Adrenal gland (tissue), 5 donors: ENCODE data around the gene NPC2.

Experiments
- POLR2A ChIP-seq, 2 donors: fragments of 450-650 bp; IDR thresholded peaks; one replicate each; pipeline ENCODE4 v1.6.1; 2017; ENCODE audit warnings: antibody characterized with exemption in 2 of 2, mild to moderate bottlenecking in 2 of 2, moderate library complexity in 1 of 2
- TF ChIP-seq, protein P1 (sequence below), 6 experiments: fragments of 450-650 bp in 4 of 6; fragments of 200-600 bp in 2 of 6; sonication (generic) in 1 of 6; IDR thresholded peaks; 1 replicate in 5 of 6; 2 replicates in 1 of 6; pipeline versions ENCODE4 v1.5.1 to v1.8.0; 2016 to 2021; ENCODE audit warnings: antibody characterized with exemption in 6 of 6, mild to moderate bottlenecking in 2 of 6, moderate library complexity in 1 of 6
- donor health status: DM: no; HTN: no; CAD: no.

GRCh38 chr14:74459289-74459946 is 33.7 kb downstream of the NPC2 start:
- TF ChIP-seq POLR2A (IDR thresholded peaks at IDR 0.05), result no peak
- TF ChIP-seq, protein P1, sequence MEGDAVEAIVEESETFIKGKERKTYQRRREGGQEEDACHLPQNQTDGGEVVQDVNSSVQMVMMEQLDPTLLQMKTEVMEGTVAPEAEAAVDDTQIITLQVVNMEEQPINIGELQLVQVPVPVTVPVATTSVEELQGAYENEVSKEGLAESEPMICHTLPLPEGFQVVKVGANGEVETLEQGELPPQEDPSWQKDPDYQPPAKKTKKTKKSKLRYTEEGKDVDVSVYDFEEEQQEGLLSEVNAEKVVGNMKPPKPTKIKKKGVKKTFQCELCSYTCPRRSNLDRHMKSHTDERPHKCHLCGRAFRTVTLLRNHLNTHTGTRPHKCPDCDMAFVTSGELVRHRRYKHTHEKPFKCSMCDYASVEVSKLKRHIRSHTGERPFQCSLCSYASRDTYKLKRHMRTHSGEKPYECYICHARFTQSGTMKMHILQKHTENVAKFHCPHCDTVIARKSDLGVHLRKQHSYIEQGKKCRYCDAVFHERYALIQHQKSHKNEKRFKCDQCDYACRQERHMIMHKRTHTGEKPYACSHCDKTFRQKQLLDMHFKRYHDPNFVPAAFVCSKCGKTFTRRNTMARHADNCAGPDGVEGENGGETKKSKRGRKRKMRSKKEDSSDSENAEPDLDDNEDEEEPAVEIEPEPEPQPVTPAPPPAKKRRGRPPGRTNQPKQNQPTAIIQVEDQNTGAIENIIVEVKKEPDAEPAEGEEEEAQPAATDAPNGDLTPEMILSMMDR (IDR thresholded peaks at IDR 0.05), result peak; percentile 59 to 67 (median 62)
